GM23248 (cell line): Measurements from ENCODE around the gene FCN1.

Experiments used
- EZH2 ChIP-seq: fragments of 200-600 bp; sonication (generic); IDR thresholded peaks from 2 replicates; pipeline ENCODE4 v1.6.1; 2018; ENCODE audit warnings: antibody characterized with exemption, mild to moderate bottlenecking; ENCODE audit not compliant: insufficient read depth, poor library complexity, severe bottlenecking
- EZH2phosphoT487 ChIP-seq: fragments of 200-600 bp; sonication (generic); IDR thresholded peaks from 2 replicates; pipeline ENCODE4 v1.6.1; 2018; ENCODE audit warnings: antibody characterized with exemption, moderate library complexity, mild to moderate bottlenecking, low read depth; ENCODE audit not compliant: insufficient read depth

- TF ChIP-seq EZH2 (no peak), EZH2phosphoT487 (no peak)
Measured at GRCh38 chr9:134944916-134945315, 27.2 kb upstream of the FCN1 start.
